T-helper 2 cell (primary cell): ENCODE measurements around the gene HYAL2.

Experiments used
- DNase-seq, 5 experiments: peaks; one replicate each; pipeline versions ENCODE4 v3.0.0 to v3.0.0-alpha.2; 2012 to 2022

Gene HYAL2

GRCh38 chr3:50302095-50303012, 20.2 kb downstream of the HYAL2 start:
- no peak for DNase-seq

- DNase-seq, result no peak
Measured at GRCh38 chr3:50300681-50301254, 21.8 kb downstream of the HYAL2 start.

DNA sequence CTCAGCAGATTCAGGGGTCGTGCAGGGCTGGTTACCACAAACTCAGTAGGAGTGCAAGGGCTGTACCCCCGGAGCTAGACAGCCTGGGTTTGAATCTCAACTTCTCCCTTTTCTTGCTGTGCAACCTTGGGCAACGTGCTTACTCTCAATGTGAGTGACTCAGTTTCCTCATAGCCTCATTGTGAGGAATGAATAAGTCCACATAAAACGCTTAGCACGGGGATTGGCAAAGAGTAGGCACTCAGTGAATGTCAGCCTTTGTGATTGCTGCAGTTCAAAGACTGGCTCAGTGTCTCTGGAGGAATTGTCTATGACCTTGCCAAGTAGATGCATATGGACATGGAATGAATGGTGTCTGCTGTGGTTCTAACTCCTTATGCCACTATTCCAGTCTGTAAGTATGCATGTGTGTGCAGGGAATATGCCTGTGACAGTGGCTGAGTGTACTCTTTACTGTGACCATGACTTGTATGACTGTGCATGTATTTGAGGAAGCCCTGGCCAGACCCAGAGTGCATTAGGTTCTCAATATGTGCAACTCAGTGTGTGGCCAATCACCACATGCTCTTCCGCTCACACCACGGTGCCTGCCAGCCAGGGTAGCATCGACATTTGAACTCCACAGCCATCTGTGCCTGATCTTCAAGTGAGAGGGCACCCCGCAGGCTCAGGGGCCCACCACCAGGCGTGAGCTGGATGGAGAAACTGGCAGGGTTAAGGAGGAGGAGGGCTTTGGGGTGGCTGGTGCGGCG, 22.4 kb downstream of the HYAL2 start:
- peak in 1 of 5 experiments; percentile 57 for DNase-seq

- DNase-seq, result no peak
Measured at GRCh38 chr3:50299638-50299928, 23.0 kb downstream of the HYAL2 start.

DNA sequence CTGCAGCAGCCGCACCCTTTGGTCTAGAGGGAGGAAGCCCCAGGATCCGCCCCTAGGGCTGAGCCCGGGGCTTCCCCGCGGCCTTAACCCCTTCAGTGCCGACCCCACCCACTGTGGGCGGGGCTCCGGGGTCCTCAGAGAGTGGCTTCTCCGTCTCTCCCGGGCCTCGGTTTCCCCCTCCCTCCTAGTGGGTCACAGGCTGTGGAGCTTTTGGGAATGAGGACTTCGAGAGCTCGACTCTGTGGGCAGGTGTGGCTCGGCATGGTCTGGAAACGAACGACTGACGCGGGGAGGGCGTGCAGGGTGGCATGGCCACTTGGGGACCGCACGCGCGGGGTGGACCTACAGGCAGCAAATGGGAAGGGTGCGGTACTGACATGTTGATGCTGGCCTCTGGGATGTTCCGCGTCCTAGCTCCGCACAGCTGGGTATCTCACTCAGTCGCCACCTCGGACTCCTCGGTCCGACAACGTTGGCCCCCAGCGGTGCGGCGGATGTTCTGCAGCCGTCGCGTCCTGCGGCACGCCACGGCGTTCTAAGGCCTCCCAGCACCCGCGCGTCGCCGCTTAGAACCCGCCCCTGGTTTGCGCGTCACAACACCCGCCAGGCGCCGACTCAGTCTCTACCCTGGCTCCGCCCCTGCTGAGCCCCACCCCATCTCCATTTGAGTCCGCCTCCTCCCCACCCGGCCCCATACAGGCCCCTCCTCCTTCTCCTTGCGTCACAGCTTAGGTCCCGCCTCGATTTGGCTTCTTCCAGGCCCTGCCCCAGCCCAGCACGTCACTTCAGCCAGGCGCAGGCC, 23.5 kb downstream of the HYAL2 start, which contains the start of the genes HYAL3 and NAA80:
TSS of gene HYAL3 (minus strand) at position 570 of the 802 bp plus-strand sequence. CDS start 3,803 bp downstream, outside the sequence.
TSS of gene NAA80 (minus strand) at position 570 of the 802 bp plus-strand sequence. CDS start 1,942 bp downstream, outside the sequence.
- peak; percentile 96 to 100 (median 99) for DNase-seq

- DNase-seq, result no peak
Measured at GRCh38 chr3:50297896-50298725, 24.4 kb downstream of the HYAL2 start.

DNA sequence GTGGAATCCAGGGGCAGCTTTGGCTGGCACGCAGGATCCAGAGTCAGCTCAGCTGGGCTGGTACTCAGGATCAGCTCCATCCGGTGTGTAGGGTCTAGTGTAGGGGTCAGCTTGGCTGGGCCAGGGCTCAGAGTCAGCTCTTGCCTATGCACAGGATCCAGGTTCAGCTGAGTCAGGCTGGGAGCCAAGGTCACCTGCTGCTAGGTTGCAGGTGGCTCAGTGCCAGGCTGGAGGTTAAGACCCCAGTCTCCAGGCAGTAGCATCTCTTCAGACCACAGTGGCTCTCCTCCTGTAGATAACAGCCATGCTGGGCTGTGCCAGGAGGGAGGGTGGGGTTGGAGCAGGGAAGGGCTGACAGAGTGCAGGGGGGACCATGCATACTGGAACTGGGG, 25.2 kb downstream of the HYAL2 start:
- no peak for DNase-seq

DNA sequence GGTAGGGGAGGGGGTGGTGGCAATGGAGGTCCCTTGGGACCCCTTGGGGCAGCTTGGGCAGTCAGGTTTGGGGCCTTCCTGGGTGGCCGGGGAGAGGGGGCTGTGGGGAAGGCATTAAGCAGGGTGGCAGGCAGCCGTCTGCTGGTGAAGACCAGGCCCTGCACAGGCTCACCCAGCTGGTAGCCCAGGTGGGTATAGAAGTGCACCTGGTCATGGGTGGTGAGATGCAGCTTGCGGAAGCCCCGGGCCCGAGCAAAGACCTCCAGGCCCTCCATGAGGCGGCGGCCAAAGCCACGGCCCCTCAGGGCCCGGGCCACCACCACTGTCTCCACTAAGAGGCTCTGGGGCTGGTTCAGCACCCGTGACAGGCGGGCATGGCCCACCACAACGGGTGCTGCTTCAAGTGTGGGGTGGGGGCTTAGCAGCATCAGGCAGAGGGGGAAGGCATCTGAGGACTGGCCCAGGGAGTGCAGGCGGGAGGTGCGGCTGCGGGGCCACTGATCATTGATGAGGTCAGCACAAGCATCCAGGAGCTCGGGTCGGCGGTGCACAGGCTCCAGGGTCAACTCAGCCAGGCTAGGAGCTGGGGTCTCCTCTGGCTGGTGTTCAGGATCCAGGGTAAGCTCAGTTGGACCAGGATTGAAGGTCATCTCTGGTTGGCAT, 25.7 kb downstream of the HYAL2 start:
- DNase-seq, result no peak

GRCh38 chr3:50295553-50296431, 26.8 kb downstream of the HYAL2 start:
- DNase-seq, result no peak

DNA sequence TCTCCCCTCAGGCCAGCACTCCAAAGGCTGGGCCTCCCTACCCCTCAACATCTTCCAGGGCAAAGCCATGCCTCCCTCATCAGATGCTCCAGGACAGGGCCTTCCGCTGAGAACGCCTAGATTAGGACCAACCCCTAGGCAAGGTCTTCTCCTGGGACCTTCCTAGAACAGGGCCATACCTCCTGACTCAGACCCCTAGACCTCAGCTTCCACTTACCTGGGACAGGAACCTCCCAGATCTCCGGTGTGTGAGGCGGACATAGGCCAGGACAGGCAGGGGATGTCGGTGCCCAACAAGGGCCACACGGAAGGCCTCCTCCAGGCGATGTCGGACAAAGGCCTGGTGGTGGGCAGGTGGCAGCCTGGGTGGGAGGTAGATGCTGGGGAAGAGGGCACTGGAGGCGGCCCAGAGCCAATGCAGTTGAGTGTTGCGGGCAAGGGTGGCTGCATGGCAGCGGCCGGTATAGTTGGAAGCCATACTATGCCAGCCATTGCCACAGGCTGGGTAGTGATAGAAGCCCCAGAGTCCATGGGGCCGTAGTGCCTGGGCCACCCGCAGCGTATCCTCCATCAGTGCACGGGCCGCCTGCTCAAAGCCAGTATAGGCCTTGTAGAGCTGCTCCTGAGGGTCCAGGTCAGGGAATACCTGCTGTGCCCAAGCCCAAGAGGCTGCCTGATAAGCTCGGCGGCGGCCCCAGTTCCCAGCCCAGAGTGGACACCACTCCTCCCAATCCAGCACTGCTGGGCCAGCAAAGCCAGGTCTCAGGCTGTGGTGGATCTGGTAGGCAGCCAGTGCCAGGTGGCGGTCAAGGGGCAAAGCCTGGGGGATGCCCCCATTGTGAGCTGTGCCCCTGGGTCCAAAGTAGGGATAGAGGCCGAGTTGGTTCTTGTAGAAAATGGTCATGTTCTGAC, 27.8 kb downstream of the HYAL2 start:
- no peak for DNase-seq

DNA sequence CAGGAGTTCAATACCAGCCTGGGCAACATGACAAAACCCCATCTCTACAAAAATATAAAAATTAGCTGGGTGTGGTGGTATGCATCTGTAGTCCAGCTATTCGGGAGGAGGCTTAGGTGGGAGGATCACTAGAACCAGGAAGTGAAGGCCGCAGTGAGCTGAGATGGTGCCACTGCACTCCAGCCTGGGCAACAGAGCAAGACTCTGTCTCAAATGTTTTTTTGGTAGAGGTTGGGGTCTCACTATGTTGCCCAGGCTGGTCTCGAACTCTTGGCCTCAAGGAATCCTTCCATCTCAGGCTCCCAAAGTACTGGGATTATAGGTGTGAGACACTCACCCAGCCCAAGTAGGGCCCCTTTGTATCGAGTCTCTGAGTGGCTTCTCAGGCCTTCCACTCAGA, 28.5 kb downstream of the HYAL2 start:
- DNase-seq, result no peak

DNA sequence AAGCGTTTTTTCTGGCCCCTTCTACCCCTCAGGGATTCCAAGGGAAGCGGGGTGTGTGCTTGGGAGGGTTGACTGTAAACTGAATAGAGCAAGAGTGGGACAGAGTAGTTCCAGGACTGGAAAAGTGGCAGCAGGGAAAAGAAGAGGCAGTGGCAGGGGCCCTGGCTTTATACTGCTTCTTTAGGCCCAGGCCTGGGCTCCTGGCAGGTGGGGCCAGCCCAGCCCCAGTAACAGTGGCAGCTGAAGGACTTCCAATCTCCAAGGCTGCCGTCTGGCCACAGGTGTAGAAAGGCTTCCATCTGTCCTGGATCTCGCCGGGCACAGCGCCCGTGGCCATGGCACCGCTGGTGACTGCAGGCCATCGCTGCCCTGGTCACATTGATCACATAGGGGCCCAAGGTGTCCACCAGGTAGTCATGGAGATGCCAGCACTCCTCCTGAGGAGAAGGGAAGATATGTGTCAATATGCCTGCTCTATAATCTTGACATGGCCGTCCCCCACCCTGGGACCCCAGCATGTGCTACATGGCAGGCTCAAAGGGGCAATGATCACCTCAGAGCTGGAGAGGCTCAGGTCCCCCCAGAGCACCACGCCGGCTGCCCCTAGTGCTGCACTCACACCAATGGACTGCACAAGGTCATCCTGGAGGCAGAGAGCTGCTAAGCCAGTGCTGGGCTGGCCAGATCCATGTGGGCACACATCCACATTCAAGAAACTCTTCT, 29.3 kb downstream of the HYAL2 start:
- DNase-seq, result no peak

GRCh38 chr3:50292159-50293078, 30.1 kb downstream of the HYAL2 start, which contains the start of gene IFRD2:
Gene IFRD2, minus strand, starts transcription at chr3:50292429. Its CDS starts 155 bp downstream, at chr3:50292274.
- DNase-seq, result peak; percentile 85 to 99 (median 94)

DNA sequence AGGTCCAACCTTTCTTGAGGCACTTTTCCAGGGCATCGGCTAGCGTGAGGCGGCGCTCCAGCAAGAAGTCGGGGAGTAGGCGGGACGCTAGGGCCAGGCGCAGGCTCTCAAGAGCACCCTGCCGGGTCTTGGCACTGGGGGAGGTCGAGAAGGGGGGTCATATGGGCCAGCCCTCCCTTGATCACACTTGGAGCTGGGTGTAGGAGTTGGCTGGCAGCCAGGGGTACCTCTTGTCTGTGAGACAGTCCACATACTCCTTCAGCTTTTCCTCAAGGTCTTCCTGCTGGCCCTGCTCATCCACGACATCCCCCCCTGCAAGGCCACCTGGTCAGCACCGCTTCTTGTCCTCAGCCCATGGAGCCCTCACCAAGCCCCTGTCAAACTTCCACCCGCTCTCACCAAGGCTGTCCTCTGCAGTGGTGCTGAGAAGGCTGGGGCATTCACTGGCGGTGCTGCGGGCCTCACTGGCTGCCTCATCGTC, 32.3 kb downstream of the HYAL2 start:
- no peak for DNase-seq

DNA sequence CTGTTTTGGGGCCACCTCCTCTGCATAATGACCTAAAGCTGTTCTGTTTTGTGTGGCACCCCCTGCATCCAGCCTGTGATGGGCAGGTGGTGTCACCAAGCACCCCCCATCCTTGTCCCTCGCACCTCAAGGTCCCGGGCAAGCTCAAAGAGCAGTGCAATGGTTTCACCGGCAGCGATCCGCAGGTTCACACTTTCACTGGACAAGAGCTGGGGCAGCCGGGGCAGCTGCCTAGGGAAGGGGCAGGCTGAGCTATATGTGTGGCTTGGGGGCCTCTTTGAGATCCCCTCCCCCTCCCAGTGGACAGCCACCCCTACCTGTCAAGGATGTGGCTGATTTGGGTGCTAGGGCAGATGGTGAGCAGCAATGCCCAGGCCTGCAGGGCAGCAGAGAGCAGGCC, 33.4 kb downstream of the HYAL2 start:
- DNase-seq, result no peak

- no peak for DNase-seq
Measured at GRCh38 chr3:50288387-50289007, 34.0 kb downstream of the HYAL2 start.
